ENCODE measurements around the gene SLC29A3.
A peak's percentile ranks its signal among the peaks of the same experiment; 100 is the strongest.

SLC29A3 gene

DNA sequence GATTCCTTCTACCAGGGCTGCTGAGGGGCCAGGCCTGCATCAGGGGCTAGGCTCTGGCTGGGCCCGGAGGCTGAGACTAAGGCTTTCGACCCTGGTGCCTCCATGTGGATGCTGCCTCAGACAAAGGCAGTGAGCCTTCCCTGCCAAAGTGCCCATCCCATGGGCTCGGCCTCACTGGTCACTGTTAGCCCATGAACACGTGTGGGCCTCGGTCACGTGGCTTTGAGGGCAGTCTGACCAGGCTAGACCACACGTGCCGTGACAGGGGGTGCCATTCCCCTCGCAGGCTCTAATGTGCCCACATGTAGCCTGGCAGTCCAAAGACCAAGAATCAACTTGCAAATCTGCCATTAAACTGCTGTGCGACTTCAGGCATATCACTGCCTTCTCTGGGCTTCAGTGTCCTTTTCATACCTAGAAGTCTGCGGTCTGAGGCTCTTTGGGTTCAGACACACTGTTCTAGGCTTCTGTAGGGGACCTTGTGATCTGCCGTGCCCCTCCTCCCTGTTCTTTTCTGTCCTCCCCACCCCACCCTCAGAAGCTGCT is 17.6 kb upstream of the SLC29A3 start:
- no peak for DNase-seq

DNA sequence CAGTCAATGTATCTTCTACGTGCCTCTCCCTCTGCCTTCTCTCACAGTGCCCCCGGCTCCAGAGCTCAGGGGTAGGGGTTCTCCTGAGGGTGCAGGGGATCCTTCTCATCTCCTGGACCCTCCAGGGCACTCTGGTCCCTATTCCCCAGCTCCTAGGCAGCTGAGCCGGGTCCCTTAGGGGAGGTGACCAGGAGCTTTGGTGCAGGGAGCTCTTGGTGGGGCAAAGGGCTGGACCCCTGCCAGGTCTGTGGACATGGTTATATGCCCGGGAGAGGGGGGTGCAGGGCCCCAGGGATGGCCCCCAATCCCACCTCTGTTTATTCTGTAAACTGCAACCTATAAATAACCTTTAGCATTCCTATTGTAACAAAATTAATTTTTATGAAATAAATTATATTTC is 16.6 kb upstream of the SLC29A3 start:
- no peak for DNase-seq

DNA sequence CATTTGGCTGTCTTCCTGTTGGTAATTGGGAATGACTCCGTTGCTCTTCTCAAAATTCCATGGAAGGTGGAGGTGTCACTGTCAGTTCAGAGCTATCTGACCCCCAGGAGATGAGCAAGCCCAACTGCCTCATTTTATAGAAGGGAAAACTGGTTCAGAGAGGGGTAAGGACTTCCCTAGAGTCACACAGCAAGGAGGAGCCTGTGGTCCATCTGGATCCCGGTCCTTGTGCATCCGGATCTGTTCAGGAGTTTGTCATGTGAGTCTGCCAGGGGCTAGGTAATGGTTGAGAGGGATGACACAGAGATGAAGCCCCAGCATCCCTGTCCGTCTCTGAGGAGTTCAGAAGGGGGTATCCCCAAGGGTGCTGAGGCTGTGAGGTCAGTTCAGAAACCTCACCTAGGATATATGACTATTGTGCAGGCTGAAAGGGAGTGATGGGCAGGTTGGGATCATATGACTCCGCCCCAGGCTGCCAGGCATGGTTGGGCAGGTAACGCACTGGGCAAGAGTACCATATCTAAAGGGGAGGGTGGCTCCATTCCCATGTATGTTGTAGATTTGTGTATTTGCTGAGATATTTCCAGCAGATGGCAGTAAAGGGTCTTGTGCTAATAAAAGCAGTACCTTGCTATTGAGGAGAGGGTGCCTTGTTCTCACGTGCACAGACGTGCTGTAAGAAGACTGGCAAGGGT is 16.0 kb upstream of the SLC29A3 start:
- peak in 1 of 2 experiments; percentile 56 for DNase-seq

- DNase-seq: no peak
These were observed 15.5 kb upstream of the SLC29A3 start for GRCh38 chr10:71303569-71303907.

GRCh38 chr10:71304914-71305313 is 14.1 kb upstream of the SLC29A3 start:
- DNase-seq: no peak

- DNase-seq: no peak
These were observed 12.1 kb upstream of the SLC29A3 start for GRCh38 chr10:71306979-71307378.

- no peak for DNase-seq
These were observed 11.5 kb upstream of the SLC29A3 start for GRCh38 chr10:71307469-71308085.

DNA sequence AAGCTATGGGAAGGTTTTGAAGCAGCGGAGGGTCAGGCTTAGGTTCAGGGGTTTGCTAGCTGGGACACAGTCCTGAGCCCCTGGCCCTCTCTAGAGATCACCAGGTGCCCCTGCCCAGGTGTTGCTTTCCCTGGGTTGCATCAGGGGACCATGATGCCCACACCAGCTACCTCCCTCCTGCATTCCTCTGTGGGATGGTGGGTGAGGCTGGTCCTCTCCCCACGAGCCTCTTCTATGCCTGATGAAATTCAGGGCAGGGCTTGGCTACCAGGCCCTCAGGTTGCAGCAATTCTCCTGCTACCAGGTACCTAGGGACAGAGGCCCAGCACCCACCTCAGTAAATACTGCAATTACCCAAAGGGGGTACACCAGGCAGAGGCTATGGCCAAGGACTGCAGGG is 10.8 kb upstream of the SLC29A3 start:
- DNase-seq: no peak

GRCh38 chr10:71308985-71309384 is 10.1 kb upstream of the SLC29A3 start:
- no peak for DNase-seq

- no peak for DNase-seq
These were observed 9.1 kb upstream of the SLC29A3 start for GRCh38 chr10:71309919-71310318.

- no peak for DNase-seq
These were observed 6.8 kb upstream of the SLC29A3 start for GRCh38 chr10:71312220-71312619.

GRCh38 chr10:71312811-71313789 is 6.0 kb upstream of the SLC29A3 start:
- DNase-seq: no peak

DNA sequence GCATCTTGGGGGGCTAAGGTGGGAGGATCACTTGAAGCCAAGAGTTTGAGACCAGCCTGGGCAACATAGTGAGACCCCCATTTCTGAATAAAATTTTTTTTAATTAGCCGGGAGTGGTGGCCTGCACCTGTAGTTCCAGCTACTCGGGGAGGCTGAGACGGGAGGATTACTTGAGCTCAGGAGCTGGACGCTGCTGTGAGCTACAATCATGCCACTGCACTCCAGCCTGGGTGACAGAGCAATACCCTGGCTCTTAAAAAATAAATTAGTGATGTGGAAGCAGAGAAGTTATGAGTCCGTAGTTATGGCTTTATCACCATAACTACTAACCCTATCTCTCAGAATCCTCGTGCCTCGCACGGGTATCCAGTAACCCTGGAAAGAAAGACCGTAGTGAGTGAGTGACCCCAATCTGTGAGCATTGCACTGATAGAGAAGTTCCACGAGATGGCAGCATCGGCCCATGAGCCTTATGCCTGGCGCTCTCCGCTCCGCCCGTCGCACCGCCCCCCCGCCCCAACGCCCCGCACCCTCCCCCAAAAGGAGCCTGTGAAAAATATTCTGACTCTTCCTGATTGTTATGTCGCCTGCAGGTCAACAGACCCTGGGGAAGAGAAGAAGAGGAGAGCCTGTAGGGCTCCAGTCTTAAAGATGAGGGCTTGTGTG is 4.9 kb upstream of the SLC29A3 start:
- DNase-seq: peak in 1 of 2 experiments; percentile 16

- no peak for DNase-seq
These were observed 4.3 kb upstream of the SLC29A3 start for GRCh38 chr10:71314694-71315225.

- no peak for DNase-seq
These were observed 2.8 kb upstream of the SLC29A3 start for GRCh38 chr10:71316056-71316785.

DNA sequence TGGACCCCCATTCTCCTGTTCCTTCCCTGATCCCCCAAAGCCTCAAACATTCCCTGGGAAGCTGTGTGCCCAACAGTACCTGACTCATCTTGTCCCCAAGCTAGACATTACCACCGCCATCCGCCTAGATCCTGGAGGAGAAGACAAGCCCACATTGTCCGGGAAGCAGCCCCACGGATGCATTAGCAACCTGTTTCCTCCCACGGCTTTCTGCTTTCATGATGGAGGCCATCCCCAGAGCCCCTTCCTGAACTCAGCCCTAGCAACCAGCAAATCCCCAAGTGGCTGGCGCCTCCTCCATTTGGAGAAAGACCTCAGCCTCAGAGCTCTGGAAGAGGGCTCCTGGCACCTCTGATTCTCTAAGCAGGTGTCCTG is 2.3 kb upstream of the SLC29A3 start:
- no peak for DNase-seq

GRCh38 chr10:71317739-71318138 is 1.3 kb upstream of the SLC29A3 start:
- DNase-seq: no peak

DNA sequence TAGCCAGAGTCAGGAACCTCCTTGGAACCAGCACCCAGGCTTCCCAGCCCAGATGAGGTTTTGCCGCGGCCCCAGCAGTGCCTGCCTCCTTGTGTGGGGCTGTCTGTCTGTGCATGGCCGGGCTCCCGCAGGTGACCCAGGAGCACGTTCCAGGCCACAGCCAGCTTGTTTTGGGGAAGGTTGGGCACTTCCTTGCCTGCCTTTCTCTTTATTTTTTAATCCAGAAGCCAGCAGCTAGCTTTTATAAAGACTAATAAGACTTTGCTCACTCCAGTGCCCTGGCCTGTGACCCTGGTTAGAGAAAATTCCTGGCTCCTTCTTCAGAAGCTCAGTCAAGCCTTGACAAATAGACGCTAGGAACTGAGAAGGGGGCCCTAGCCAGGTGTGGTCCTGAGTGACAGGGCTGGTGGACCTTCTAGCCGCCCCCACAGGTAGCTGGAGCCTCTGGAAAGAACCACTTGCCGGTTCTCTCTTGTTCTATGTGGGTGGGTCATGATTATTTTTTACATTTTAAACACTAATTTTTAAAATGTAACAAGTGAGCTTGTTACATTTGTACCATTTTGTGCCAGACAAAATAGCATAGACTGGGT is 837 bp downstream of the SLC29A3 start:
- no peak for DNase-seq

DNA sequence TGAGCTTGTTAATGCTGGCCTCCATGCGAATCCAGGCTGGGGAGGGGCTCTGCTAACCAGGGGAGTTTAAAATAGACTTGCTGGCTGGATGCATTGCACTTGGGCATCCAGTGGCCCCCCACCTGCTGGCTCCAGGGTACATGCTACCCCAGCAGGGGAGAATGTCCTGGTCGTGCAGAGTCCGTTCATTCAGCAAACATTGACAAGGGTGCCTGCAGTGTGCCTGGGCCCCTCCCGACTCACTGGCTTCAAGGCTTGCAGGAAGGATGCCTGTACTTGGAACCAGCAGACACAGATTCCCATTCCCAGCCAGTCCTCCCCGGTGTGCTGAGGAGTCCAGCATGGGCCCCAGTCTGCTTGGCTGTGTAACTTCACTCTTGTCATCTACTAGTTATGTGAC is 1.5 kb downstream of the SLC29A3 start:
- DNase-seq: no peak

DNA sequence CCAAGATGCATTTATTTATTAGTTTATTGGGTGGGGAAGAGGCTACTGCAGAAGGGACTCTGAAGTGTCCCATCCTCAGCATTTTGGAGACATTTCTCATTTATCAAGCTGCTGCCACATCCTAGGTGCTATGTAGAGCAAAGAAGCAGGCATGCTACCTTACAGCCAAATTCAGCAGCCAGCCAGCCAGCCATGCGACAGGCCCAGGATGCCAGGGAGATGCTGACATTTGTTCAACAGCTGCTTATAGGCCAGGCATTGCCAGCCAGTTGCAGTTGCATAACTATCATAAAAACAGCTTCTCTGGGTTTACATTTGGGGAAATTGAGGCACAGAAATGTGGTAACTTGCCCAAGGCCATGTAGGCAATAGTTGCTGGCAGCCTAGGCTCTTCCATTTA is 2.3 kb downstream of the SLC29A3 start:
- DNase-seq: no peak

DNA sequence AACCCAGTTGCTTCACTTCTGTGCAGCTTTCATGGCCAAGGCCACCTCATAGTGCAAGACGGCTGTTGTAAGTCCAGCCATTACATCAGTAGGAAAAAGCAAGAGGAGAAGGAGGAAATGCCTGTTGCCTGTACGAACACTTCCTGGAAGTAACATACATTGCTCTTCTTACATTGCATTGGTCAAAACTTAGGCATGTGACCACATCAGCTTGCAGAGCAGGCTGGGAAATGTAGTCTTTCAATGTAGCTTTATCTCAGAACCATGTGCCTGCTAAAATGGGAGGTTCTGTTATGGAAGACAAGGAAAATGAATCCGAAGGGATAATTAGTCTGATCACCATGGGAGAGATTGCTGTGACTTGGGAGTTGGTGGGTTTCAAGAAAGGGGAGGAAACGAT is 4.3 kb downstream of the SLC29A3 start:
- DNase-seq: peak in 1 of 2 experiments; percentile 22

DNA sequence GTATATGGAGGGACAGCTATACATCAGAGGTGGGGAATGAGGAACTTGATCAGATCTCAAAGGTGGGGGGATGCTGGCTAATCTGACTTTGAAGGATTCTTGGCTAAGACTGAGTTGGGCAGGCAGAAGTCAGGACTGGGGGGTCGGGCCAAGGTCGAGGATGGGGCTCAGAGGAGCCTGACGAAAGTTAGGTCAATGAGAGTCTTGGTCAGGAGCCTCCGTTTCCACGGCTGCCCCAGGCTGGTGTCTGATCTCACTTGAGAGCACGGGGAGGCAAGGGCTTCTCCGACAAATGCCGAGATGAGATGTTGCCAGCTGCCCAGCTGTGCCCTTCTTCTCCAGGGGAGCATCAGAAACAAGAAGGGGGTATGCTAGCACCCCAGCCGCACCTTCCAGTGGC is 5.7 kb downstream of the SLC29A3 start:
- no peak for DNase-seq

Data from SW 1271 (cell line).